SK-N-SH (cell line): ENCODE results near the gene OR52E5. TPM values are rescaled to one million over a fixed set of nuclear protein-coding genes. Genes with fewer than 3 reads are reported as not detected.

ENCODE experiments used
- CTCF ChIA-PET: fragments of 300-600, 350-600 bp; formaldehyde crosslinking; extraction: SDS; loops from one replicate; lab custom pipeline; 2021; lab: Yijun Ruan, JAX
- POLR2A ChIA-PET: fragments of 350-600 bp; sonication (Branson Sonifier 250); formaldehyde crosslinking; extraction: SDS; loops from one replicate; lab custom pipeline; 2020; ENCODE audit warnings: antibody characterized with exemption, inconsistent platforms; lab: Yijun Ruan, JAX
- DNase-seq: peaks from one replicate; pipeline ENCODE4 v3.0.0; 2012
- H2AFZ ChIP-seq: fragments of 200-600 bp; sonication (generic); 2 replicates; pipeline ENCODE4 v1.8.1; 2016; ENCODE audit warnings: antibody characterized with exemption, mild to moderate bottlenecking, low read depth
- H3F3A ChIP-seq: fragments of 200-600 bp; sonication (generic); replicated peaks from 2 replicates; pipeline ENCODE3; 2016; ENCODE audit warnings: antibody characterized with exemption, mild to moderate bottlenecking; ENCODE audit not compliant: insufficient read depth
- H3K27ac ChIP-seq, 2 experiments: fragments of 200-500 bp in 1 of 2; fragments of 200-600 bp in 1 of 2; sonication (Bioruptor generic) in 1 of 2; sonication (generic), shearing (Covaris generic) in 1 of 2; 2 replicates each; pipeline versions ENCODE4 v1.5.1 to v1.6.1; 2014 to 2016; ENCODE audit warnings: low read depth in 2 of 2, inconsistent platforms in 1 of 2, low read length in 1 of 2, mild to moderate bottlenecking in 1 of 2, mixed read lengths in 1 of 2
- H3K27me3 ChIP-seq: fragments of 200-600 bp; sonication (generic), shearing (Covaris generic); 2 replicates; pipeline ENCODE4 v1.6.1; 2016; ENCODE audit warnings: mixed run types; ENCODE audit not compliant: insufficient read depth
- H3K36me3 ChIP-seq, 2 experiments: fragments of 200-500 bp in 1 of 2; fragments of 200-600 bp in 1 of 2; sonication (Bioruptor generic) in 1 of 2; sonication (generic) in 1 of 2; replicated peaks in 1 of 2; 2 replicates each; pipeline versions ENCODE3 to v1.5.1; 2014 to 2016; ENCODE audit warnings: low read length in 1 of 2, mild to moderate bottlenecking in 1 of 2; ENCODE audit not compliant: insufficient read depth in 2 of 2, control insufficient read depth in 1 of 2
- H3K4me1 ChIP-seq, 2 experiments: fragments of 200-500 bp in 1 of 2; fragments of 200-600 bp in 1 of 2; sonication (Bioruptor generic) in 1 of 2; sonication (generic), shearing (Covaris generic) in 1 of 2; 2 replicates each; pipeline versions ENCODE4 v1.5.1 to v1.6.1; 2014 to 2016; ENCODE audit warnings: low read depth in 1 of 2, low read length in 1 of 2, mixed run types in 1 of 2; ENCODE audit not compliant: insufficient read depth in 2 of 2, control insufficient read depth in 1 of 2
- H3K4me2 ChIP-seq: fragments of 200-600 bp; sonication (generic), shearing (Covaris generic); 2 replicates; pipeline ENCODE4 v1.6.1; 2017; ENCODE audit warnings: mixed run types
- H3K4me3 ChIP-seq, 2 experiments: fragments of 200-500 bp in 1 of 2; fragments of 200-600 bp in 1 of 2; sonication (Bioruptor generic) in 1 of 2; sonication (generic), shearing (Covaris generic) in 1 of 2; 2 replicates each; pipeline versions ENCODE4 v1.5.1 to v1.8.1; 2014 to 2016; ENCODE audit warnings: low read depth in 2 of 2, inconsistent platforms in 1 of 2, low read length in 1 of 2, mild to moderate bottlenecking in 1 of 2, mixed read lengths in 1 of 2, moderate library complexity in 1 of 2
- H3K79me2 ChIP-seq: fragments of 200-600 bp; sonication (generic); 2 replicates; pipeline ENCODE4 v1.8.1; 2017; ENCODE audit warnings: mild to moderate bottlenecking; ENCODE audit not compliant: insufficient read depth
- H3K9ac ChIP-seq: fragments of 200-600 bp; sonication (generic); 2 replicates; pipeline ENCODE4 v1.6.1; 2017; ENCODE audit warnings: mixed run types
- H3K9me2 ChIP-seq: fragments of 200-600 bp; sonication (generic); 2 replicates; pipeline ENCODE4 v1.6.1; 2017; ENCODE audit warnings: mixed run types
- H3K9me3 ChIP-seq: fragments of 200-600 bp; sonication (generic); 2 replicates; pipeline ENCODE4 v1.6.1; 2017; ENCODE audit warnings: mixed run types, mild to moderate bottlenecking, moderate library complexity
- H4K20me1 ChIP-seq: fragments of 200-600 bp; sonication (generic); 2 replicates; pipeline ENCODE4 v1.6.1; 2017; ENCODE audit warnings: mild to moderate bottlenecking, mixed run types; ENCODE audit not compliant: insufficient read depth
- CHD2 ChIP-seq: fragments of 150-350 bp; IDR thresholded peaks from 2 replicates; pipeline ENCODE4 v1.6.1; 2018; ENCODE audit warnings: low read length; ENCODE audit not compliant: partially characterized antibody
- ELF1 ChIP-seq: IDR thresholded peaks from 2 replicates; pipeline ENCODE4 v1.4.0; 2012
- FOSL2 ChIP-seq: IDR thresholded peaks from 2 replicates; pipeline ENCODE4 v1.4.0; 2012; ENCODE audit warnings: low read depth, mild to moderate bottlenecking, moderate library complexity, borderline replicate concordance
- FOXM1 ChIP-seq: IDR thresholded peaks from 2 replicates; pipeline ENCODE4 v1.4.0; 2012; ENCODE audit warnings: low read depth, mild to moderate bottlenecking
- GABPA ChIP-seq: IDR thresholded peaks from 2 replicates; pipeline ENCODE4 v1.4.0; 2012; ENCODE audit warnings: low read depth, mild to moderate bottlenecking
- JUND ChIP-seq: IDR thresholded peaks from 2 replicates; pipeline ENCODE4 v1.4.0; 2012
- MEF2A ChIP-seq: IDR thresholded peaks from 2 replicates; pipeline ENCODE4 v1.4.0; 2012; ENCODE audit warnings: low read depth, borderline replicate concordance
- POLR2AphosphoS5 ChIP-seq: IDR thresholded peaks from 2 replicates; pipeline ENCODE4 v1.6.1; 2012; ENCODE audit warnings: low read depth, low read length
- RAD21 ChIP-seq: IDR thresholded peaks from 2 replicates; pipeline ENCODE4 v1.6.1; 2012; ENCODE audit warnings: mild to moderate bottlenecking, low read length
- RCOR1 ChIP-seq: fragments of 150-350 bp; IDR thresholded peaks from 2 replicates; pipeline ENCODE4 v1.6.1; 2017; ENCODE audit warnings: antibody characterized with exemption, low read length
- RFX5 ChIP-seq: IDR thresholded peaks from 2 replicates; pipeline ENCODE4 v1.6.1; 2012; ENCODE audit warnings: mild to moderate bottlenecking, improper control_type of control experiment, low read length
- SIN3A ChIP-seq: IDR thresholded peaks from 2 replicates; pipeline ENCODE4 v1.6.1; 2012; ENCODE audit warnings: low read depth, mild to moderate bottlenecking, low read length, moderate library complexity, borderline replicate concordance
- SMC3 ChIP-seq: IDR thresholded peaks from 2 replicates; pipeline ENCODE4 v1.6.1; 2012; ENCODE audit warnings: low read depth, low read length, improper control_type of control experiment
- TEAD4 ChIP-seq: IDR thresholded peaks from 2 replicates; pipeline ENCODE4 v1.4.0; 2012; ENCODE audit warnings: mild to moderate bottlenecking, borderline replicate concordance; ENCODE audit not compliant: insufficient read depth
- WGBS: methylation state at CpG from one replicate; pipeline ENCODE4 v1.1.6; 2017; ENCODE audit warnings: low lambda C conversion rate; 5-methylcytosine and 5-hydroxymethylcytosine counted together
- polyA plus RNA-seq, 3 experiments: library from polyadenylated mRNA; depleted of rRNA; stranded (reverse); fragments of >200 nt; gene quantifications; 2 replicates each; pipeline ENCODE4 v1.2.3, GENCODE V29; 2012
- TF ChIP-seq, protein P1 (sequence below): IDR thresholded peaks from 2 replicates; pipeline ENCODE4 v1.6.1; 2012; ENCODE audit warnings: mild to moderate bottlenecking, low read depth, low read length, moderate library complexity
- TF ChIP-seq, protein P2 (sequence below): fragments of 150-350 bp; IDR thresholded peaks from 2 replicates; pipeline ENCODE4 v1.6.1; 2017; ENCODE audit warnings: antibody characterized with exemption, low read length, low read depth, borderline replicate concordance
- TF ChIP-seq, protein P3 (sequence below): IDR thresholded peaks from 2 replicates; pipeline ENCODE4 v1.4.0; 2012; ENCODE audit warnings: low read depth
- TF ChIP-seq, protein P4 (sequence below): IDR thresholded peaks from 2 replicates; pipeline ENCODE4; 2012
- TF ChIP-seq, protein P5 (sequence below): IDR thresholded peaks from 2 replicates; pipeline ENCODE4 v1.4.0; 2012; ENCODE audit warnings: low read depth, borderline replicate concordance
- TF ChIP-seq, protein P6 (sequence below): fragments of 150-350 bp; IDR thresholded peaks from 2 replicates; pipeline ENCODE4 v1.6.1; 2016; ENCODE audit warnings: mild to moderate bottlenecking, low read depth, low read length

The OR52E5 gene
- polyA plus RNA-seq, 1 of the 3 experiments (the other 2 are of a cell fraction) = not detected

DNA sequence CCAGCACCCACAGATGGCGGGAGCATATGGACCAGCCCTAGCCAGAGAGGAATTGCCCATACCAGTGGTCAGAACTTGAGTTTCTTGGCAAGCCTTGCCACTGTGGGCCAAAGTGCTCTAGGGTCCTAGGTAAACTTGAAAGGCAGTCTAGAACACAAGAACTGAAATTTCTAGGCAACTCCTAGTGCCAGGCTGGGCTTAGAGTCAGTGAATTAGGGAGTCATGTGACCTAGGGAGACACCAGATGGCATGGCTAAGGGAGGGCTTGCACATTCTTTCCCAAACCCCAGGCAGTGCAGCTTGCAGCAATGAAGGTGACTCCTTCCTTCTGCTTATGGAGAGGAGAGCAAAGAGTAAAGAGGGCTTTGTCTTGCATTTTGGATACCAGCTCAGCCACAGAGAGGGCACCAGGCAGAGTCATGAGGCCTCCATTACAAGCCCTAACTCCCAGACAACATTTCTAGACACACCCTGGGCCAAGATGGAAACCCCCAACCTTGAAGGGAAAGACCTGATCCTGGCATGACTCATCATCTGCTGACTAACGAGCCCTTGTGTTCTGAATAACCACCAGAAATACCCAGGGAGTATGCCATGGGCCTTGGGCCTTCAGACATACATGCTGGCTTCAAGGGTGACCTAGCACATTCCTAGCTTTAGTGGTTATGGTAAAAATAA is 29.9 kb downstream of the OR52E5 start:
- TF ChIP-seq POLR2AphosphoS5 = no peak
- TF ChIP-seq FOXM1 = no peak
- no peak for TF ChIP-seq ELF1
- no peak for TF ChIP-seq MEF2A
- TF ChIP-seq RCOR1 = no peak
- no peak for TF ChIP-seq SMC3
- TF ChIP-seq, protein P1, sequence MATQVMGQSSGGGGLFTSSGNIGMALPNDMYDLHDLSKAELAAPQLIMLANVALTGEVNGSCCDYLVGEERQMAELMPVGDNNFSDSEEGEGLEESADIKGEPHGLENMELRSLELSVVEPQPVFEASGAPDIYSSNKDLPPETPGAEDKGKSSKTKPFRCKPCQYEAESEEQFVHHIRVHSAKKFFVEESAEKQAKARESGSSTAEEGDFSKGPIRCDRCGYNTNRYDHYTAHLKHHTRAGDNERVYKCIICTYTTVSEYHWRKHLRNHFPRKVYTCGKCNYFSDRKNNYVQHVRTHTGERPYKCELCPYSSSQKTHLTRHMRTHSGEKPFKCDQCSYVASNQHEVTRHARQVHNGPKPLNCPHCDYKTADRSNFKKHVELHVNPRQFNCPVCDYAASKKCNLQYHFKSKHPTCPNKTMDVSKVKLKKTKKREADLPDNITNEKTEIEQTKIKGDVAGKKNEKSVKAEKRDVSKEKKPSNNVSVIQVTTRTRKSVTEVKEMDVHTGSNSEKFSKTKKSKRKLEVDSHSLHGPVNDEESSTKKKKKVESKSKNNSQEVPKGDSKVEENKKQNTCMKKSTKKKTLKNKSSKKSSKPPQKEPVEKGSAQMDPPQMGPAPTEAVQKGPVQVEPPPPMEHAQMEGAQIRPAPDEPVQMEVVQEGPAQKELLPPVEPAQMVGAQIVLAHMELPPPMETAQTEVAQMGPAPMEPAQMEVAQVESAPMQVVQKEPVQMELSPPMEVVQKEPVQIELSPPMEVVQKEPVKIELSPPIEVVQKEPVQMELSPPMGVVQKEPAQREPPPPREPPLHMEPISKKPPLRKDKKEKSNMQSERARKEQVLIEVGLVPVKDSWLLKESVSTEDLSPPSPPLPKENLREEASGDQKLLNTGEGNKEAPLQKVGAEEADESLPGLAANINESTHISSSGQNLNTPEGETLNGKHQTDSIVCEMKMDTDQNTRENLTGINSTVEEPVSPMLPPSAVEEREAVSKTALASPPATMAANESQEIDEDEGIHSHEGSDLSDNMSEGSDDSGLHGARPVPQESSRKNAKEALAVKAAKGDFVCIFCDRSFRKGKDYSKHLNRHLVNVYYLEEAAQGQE = no peak
- TF ChIP-seq, protein P2, sequence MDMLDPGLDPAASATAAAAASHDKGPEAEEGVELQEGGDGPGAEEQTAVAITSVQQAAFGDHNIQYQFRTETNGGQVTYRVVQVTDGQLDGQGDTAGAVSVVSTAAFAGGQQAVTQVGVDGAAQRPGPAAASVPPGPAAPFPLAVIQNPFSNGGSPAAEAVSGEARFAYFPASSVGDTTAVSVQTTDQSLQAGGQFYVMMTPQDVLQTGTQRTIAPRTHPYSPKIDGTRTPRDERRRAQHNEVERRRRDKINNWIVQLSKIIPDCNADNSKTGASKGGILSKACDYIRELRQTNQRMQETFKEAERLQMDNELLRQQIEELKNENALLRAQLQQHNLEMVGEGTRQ = no peak
- TF ChIP-seq, protein P3, sequence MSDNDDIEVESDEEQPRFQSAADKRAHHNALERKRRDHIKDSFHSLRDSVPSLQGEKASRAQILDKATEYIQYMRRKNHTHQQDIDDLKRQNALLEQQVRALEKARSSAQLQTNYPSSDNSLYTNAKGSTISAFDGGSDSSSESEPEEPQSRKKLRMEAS = no peak
- no peak for TF ChIP-seq TEAD4
- no peak for TF ChIP-seq RAD21
- TF ChIP-seq GABPA = no peak
- TF ChIP-seq CHD2 = no peak
- no peak for TF ChIP-seq JUND
- TF ChIP-seq RFX5 = no peak
- TF ChIP-seq, protein P4, sequence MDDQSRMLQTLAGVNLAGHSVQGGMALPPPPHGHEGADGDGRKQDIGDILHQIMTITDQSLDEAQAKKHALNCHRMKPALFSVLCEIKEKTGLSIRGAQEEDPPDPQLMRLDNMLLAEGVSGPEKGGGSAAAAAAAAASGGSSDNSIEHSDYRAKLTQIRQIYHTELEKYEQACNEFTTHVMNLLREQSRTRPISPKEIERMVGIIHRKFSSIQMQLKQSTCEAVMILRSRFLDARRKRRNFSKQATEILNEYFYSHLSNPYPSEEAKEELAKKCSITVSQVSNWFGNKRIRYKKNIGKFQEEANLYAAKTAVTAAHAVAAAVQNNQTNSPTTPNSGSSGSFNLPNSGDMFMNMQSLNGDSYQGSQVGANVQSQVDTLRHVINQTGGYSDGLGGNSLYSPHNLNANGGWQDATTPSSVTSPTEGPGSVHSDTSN = no peak
- TF ChIP-seq SIN3A = no peak
- TF ChIP-seq, protein P5, sequence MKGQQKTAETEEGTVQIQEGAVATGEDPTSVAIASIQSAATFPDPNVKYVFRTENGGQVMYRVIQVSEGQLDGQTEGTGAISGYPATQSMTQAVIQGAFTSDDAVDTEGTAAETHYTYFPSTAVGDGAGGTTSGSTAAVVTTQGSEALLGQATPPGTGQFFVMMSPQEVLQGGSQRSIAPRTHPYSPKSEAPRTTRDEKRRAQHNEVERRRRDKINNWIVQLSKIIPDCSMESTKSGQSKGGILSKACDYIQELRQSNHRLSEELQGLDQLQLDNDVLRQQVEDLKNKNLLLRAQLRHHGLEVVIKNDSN = no peak
- TF ChIP-seq, protein P6, sequence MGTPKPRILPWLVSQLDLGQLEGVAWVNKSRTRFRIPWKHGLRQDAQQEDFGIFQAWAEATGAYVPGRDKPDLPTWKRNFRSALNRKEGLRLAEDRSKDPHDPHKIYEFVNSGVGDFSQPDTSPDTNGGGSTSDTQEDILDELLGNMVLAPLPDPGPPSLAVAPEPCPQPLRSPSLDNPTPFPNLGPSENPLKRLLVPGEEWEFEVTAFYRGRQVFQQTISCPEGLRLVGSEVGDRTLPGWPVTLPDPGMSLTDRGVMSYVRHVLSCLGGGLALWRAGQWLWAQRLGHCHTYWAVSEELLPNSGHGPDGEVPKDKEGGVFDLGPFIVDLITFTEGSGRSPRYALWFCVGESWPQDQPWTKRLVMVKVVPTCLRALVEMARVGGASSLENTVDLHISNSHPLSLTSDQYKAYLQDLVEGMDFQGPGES = no peak
- no peak for TF ChIP-seq FOSL2
- Histone ChIP-seq H4K20me1 (no peaks in the 10 kb centered on the region), H3K9me3 (no peaks in the 10 kb centered on the region), H3K4me1 (no peaks in the 10 kb centered on the region), H3K4me3 (no peak overlapping the region), H3K9ac (no peak overlapping the region), H3K27me3 (no peaks in the 10 kb centered on the region), H3K36me3 (no peaks in the 10 kb centered on the region), H3K9me2 (no peaks in the 10 kb centered on the region), H3K79me2 (no peaks in the 10 kb centered on the region), H3F3A (no peaks in the 10 kb centered on the region), H3K4me2 (no peak overlapping the region), H2AFZ (no peak overlapping the region), H3K27ac (no peak overlapping the region)
- 6% methylated on average over 2 of the region's 2 CpGs for WGBS
- DNase-seq = no peak
- ChIA-PET POLR2A (no interaction called here), CTCF (no interaction called here)
